GM13977 (cell line): ENCODE measurements around the gene ZNF804A.

Experiments
- DNase-seq: peaks from one replicate; pipeline ENCODE4 v3.0.0; 2012; ENCODE audit warnings: low spot score
- in situ Hi-C: fragments of 300-500 bp; cut with MboI; formaldehyde crosslinking; loops from one replicate; pipeline ENCODE4 v1.12.0; 2022; ENCODE audit warnings: low sequenced_read_pairs, low pct_unique_long_range_greater_than_20kb, mixed read lengths, inconsistent platforms; ENCODE audit not compliant: unreplicated experiment
- TF ChIP-seq, protein P1 (sequence below): IDR thresholded peaks from 2 replicates; pipeline ENCODE4 v1.5.1; 2012; ENCODE audit warnings: mild to moderate bottlenecking, control low read depth; ENCODE audit not compliant: insufficient read depth; ENCODE audit errors: extremely low read depth, missing control alignments

Gene ZNF804A

DNA sequence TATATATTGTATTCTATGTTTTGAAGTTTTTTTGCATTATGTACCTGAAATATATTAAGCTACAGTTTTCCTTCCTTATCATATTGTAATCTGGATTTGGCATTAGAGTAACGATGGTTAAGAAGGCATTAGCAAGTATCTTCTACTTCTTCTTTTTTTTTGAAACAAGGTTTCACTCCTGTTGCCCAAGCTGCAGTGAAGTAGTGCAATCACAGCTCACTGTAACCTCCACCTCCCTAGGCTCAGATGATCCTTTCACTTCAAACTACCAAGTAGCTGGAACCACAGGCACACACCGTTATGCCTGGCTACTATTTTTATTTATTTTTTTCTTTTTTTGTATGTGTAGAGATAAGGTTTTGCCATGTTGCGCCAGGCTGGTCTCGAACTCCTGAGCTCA is 201.1 kb downstream of the ZNF804A start:
- no peak for DNase-seq
- in situ Hi-C loops: no loop called here
- TF ChIP-seq, protein P1, sequence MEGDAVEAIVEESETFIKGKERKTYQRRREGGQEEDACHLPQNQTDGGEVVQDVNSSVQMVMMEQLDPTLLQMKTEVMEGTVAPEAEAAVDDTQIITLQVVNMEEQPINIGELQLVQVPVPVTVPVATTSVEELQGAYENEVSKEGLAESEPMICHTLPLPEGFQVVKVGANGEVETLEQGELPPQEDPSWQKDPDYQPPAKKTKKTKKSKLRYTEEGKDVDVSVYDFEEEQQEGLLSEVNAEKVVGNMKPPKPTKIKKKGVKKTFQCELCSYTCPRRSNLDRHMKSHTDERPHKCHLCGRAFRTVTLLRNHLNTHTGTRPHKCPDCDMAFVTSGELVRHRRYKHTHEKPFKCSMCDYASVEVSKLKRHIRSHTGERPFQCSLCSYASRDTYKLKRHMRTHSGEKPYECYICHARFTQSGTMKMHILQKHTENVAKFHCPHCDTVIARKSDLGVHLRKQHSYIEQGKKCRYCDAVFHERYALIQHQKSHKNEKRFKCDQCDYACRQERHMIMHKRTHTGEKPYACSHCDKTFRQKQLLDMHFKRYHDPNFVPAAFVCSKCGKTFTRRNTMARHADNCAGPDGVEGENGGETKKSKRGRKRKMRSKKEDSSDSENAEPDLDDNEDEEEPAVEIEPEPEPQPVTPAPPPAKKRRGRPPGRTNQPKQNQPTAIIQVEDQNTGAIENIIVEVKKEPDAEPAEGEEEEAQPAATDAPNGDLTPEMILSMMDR: no peak

DNA sequence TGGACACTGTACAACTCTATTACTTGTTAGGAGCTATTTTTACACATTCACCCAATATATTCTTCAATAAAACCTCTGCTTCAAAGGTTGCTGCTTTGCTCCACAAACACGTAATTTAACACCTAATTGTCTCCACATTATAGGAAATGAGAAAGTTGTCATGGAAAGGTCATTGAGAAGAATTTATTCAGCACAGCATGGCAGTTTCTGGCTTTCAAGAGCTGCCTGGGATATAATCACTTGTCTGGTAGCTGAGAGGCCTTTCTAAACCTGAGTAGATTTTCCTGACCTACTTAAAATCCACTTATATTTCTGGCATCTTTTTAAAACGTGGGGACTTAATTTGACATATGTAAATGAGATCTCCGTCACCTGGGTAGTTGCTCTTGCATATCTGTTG is 216.1 kb downstream of the ZNF804A start:
- TF ChIP-seq, protein P1: no peak
- in situ Hi-C loops: no loop called here

GRCh38 chr2:184815824-184816223 is 217.5 kb downstream of the ZNF804A start:
- in situ Hi-C loops: no loop called here
- TF ChIP-seq, protein P1: no peak

More for the DNA sequence above, 216.1 kb downstream of the ZNF804A start:
- no peak for DNase-seq

DNA sequence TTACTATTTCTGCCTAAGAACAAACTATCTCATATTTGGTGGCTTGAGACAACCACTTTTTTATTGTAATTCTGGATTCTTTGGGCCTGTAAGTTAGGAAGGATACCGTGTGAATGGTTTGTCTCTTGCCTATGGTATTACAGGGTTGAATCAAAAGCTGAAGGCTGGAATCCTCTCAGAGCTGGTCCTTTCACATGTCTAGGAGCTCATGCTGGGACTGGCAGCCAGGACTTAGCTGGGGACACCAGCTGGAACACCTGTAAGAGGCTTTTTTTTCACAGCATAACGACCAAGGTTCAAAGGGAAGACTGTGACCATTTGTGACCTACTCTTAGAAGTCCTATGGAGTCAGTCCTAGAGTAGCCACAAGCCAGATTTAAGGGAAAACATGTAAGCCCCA is 226.3 kb downstream of the ZNF804A start:
- TF ChIP-seq, protein P1: no peak
- in situ Hi-C loops: no loop called here
- no peak for DNase-seq

More at GRCh38 chr2:184815824-184816223, 217.5 kb downstream of the ZNF804A start:
- no peak for DNase-seq

DNA sequence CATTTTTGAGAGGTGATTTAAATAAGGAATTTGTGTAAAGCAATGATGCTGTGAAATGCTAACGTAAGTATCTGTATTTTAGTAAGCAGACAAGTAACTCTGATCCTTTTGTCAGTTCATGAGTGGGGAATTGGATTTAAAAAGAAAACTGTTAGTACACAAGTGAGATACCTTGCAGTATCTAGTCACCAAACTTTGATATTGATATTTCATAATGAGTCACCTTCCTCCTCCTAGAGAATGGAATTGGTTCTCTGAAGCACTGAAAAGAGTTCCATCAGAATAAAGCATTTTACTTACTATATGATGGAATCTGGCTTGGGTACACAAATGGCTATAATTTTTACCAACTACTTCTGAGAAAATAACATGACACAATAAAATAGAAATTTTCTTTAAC is 232.2 kb downstream of the ZNF804A start:
- no peak for DNase-seq
- TF ChIP-seq, protein P1: no peak
- in situ Hi-C loops: no loop called here

GRCh38 chr2:184834699-184835397 is 236.5 kb downstream of the ZNF804A start:
- DNase-seq: no peak
- in situ Hi-C loops: no loop called here
- TF ChIP-seq, protein P1: no peak

DNA sequence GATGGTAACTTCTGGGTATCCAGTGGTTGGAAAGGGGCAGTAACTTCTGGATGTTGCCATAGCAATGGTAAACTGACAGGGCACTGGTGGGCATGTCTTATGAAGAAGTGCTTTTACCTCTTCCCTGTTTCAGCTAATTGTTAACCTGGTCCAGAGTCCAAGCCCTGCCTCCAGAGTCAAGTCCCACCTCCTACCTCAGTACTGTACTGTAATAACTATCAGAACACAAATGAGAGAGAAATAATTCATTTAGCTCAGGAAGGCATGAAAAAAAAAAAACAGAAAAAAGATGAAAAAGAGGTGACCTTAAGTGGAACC is 237.0 kb downstream of the ZNF804A start:
- in situ Hi-C loops: no loop called here
- TF ChIP-seq, protein P1: no peak

More for the DNA sequence above, 237.0 kb downstream of the ZNF804A start:
- DNase-seq: no peak
